Peyer's patch (tissue), 4 donors: ENCODE data around the gene CNTN5. TPM values are rescaled to one million over a fixed set of nuclear protein-coding genes. Genes with fewer than 3 reads are reported as not detected.

Experiments
- DNase-seq, 3 donors: peaks; one replicate each; pipeline ENCODE4 v3.0.0-alpha.2; 2017 to 2019
- H3K27ac ChIP-seq, 4 donors: fragments of 200-600 bp; sonication (generic); one replicate each; pipeline ENCODE4 v1.5.1; 2016 to 2019
- H3K27me3 ChIP-seq, 2 donors: fragments of 200-600 bp; sonication (generic); one replicate each; pipeline ENCODE4 v1.5.1; 2019
- H3K36me3 ChIP-seq, 3 donors: fragments of 200-600 bp; sonication (generic); one replicate each; pipeline ENCODE4 v1.5.1; 2016 to 2019
- H3K4me1 ChIP-seq, 4 donors: fragments of 200-600 bp; sonication (generic); one replicate each; pipeline ENCODE4 v1.5.1; 2016 to 2019
- H3K4me3 ChIP-seq, 4 donors: fragments of 200-600 bp; sonication (generic); 1 replicate in 3 of 4; 2 replicates in 1 of 4; pipeline ENCODE4 v1.5.1; 2016 to 2019; ENCODE audit warnings: mild to moderate bottlenecking in 1 of 4
- H3K9me3 ChIP-seq, 4 donors: fragments of 200-600 bp; sonication (generic); one replicate each; pipeline ENCODE4 v1.5.1; 2016 to 2019; ENCODE audit warnings: mild to moderate bottlenecking in 1 of 4
- POLR2A ChIP-seq, 2 donors: fragments of 450-650 bp; IDR thresholded peaks; one replicate each; pipeline ENCODE4 v1.5.1; 2017; ENCODE audit warnings: antibody characterized with exemption in 2 of 2, mild to moderate bottlenecking in 2 of 2, moderate library complexity in 2 of 2
- total RNA-seq, 4 donors: library from RNA; depleted of rRNA; stranded (reverse); fragments of >200 nt; gene quantifications; one replicate each; pipeline ENCODE4 v1.1.0, GENCODE V29; 2016
- TF ChIP-seq, protein P1 (sequence below), 6 experiments: fragments of 450-650 bp in 4 of 6; fragments of 200-600 bp in 2 of 6; sonication (generic) in 1 of 6; IDR thresholded peaks; one replicate each; pipeline ENCODE4 v1.5.1; 2017 to 2019; ENCODE audit warnings: antibody characterized with exemption in 6 of 6, mild to moderate bottlenecking in 3 of 6, moderate library complexity in 1 of 6

Gene CNTN5
- total RNA-seq, 4 donors from 2014 or later = not detected

DNA sequence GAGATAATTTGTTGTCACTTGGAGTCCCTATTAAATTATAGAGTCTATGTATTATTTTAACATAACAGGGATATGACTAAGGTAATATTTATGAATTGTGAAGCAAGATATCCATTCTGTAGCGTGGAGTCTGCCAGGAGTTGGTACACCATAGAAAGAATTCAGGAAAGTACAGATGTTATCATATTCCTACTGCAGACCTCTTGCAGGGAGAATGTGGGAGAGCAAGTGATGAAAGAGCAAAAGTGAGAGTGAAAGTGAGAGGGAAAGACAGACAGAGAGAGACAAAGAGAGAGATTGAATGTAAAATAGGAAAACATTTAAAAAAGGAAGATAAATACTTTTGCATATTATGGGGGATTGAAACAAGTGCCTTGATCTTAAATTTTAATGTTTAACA lies 468.8 kb downstream of the CNTN5 start:
- H3K36me3 ChIP-seq = no peaks in the 10 kb centered on the region
- no peaks in the 10 kb centered on the region for H3K9me3 ChIP-seq
- no peaks in the 10 kb centered on the region for H3K27me3 ChIP-seq
- H3K27ac ChIP-seq = no peak overlapping the region
- no peak overlapping the region for H3K4me3 ChIP-seq
- no peak for DNase-seq
- TF ChIP-seq, protein P1, sequence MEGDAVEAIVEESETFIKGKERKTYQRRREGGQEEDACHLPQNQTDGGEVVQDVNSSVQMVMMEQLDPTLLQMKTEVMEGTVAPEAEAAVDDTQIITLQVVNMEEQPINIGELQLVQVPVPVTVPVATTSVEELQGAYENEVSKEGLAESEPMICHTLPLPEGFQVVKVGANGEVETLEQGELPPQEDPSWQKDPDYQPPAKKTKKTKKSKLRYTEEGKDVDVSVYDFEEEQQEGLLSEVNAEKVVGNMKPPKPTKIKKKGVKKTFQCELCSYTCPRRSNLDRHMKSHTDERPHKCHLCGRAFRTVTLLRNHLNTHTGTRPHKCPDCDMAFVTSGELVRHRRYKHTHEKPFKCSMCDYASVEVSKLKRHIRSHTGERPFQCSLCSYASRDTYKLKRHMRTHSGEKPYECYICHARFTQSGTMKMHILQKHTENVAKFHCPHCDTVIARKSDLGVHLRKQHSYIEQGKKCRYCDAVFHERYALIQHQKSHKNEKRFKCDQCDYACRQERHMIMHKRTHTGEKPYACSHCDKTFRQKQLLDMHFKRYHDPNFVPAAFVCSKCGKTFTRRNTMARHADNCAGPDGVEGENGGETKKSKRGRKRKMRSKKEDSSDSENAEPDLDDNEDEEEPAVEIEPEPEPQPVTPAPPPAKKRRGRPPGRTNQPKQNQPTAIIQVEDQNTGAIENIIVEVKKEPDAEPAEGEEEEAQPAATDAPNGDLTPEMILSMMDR (IDR thresholded peaks at IDR 0.05) = no peak
- TF ChIP-seq POLR2A (IDR thresholded peaks at IDR 0.05) = no peak
- no peaks in the 10 kb centered on the region for H3K4me1 ChIP-seq

DNA sequence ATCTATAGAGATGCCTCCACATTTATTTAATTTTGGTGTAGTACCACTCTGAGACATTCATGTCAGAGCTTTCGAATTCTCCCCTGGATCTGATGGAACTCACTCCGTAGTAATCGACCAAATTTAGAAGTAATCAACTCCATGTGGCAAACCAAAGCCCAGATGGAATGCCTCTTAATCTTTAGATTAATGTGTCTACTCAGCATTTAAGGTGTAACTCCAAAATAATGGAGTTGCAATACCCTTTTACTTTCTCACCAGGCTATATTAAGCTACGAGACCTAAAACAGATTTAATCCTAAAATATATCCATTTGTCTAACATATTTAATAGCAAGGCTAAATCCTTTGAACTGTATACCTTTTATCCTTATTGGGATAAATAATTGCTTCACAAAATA lies 473.3 kb downstream of the CNTN5 start:
- no peak for TF ChIP-seq POLR2A (IDR thresholded peaks at IDR 0.05)
- TF ChIP-seq, protein P1 (IDR thresholded peaks at IDR 0.05) = no peak
- no peak for DNase-seq
- Histone ChIP-seq H3K27me3 (no peaks in the 10 kb centered on the region), H3K36me3 (no peaks in the 10 kb centered on the region), H3K4me3 (no peak overlapping the region), H3K9me3 (no peaks in the 10 kb centered on the region), H3K4me1 (no peaks in the 10 kb centered on the region), H3K27ac (no peak overlapping the region)

DNA sequence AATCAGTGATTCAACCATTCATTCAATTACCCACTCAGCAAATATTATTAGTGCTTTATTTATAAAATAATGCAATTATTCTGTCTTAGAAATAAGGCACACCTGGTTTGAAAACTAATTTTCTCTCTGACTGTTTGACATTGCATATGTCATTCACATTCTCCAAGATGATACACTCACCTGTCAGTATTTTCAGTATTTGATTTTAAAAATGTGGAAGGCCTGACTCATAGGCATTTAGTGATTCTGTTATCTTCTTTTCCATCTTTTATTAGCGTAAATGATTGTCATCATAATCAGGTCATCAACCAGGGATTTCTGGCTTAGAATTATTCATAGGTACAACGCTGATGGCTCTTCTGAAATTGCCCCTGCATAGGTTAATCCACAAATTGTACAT lies 480.9 kb downstream of the CNTN5 start:
- Histone ChIP-seq H3K9me3 (no peaks in the 10 kb centered on the region), H3K4me1 (no peaks in the 10 kb centered on the region), H3K27me3 (no peaks in the 10 kb centered on the region), H3K27ac (no peak overlapping the region), H3K4me3 (no peak overlapping the region), H3K36me3 (no peaks in the 10 kb centered on the region)
- no peak for DNase-seq
- TF ChIP-seq, protein P1 (IDR thresholded peaks at IDR 0.05) = no peak
- no peak for TF ChIP-seq POLR2A (IDR thresholded peaks at IDR 0.05)

DNA sequence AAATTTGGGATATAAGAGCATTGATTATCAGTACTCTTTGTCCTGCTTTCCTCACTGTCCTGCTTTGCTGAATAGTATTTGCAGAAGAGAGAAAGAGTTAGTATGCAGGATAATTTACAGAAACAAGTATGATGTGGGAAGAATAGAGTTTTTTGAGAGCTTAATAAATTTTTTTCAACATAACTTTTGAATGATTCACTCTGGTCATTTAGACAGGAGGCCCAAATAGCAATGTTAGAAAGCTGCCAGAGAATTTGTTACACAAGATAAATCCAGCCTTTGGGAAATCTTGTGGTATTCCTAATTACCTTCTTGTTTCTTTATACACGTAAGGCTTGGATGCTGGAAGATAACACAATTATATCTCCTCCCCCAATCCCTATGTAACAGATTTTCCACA lies 484.6 kb downstream of the CNTN5 start:
- Histone ChIP-seq H3K27me3 (no peaks in the 10 kb centered on the region), H3K27ac (no peak overlapping the region), H3K4me1 (no peaks in the 10 kb centered on the region), H3K9me3 (no peaks in the 10 kb centered on the region), H3K4me3 (no peak overlapping the region), H3K36me3 (no peaks in the 10 kb centered on the region)
- no peak for DNase-seq
- TF ChIP-seq POLR2A (IDR thresholded peaks at IDR 0.05) = no peak
- TF ChIP-seq, protein P1 (IDR thresholded peaks at IDR 0.05) = no peak

DNA sequence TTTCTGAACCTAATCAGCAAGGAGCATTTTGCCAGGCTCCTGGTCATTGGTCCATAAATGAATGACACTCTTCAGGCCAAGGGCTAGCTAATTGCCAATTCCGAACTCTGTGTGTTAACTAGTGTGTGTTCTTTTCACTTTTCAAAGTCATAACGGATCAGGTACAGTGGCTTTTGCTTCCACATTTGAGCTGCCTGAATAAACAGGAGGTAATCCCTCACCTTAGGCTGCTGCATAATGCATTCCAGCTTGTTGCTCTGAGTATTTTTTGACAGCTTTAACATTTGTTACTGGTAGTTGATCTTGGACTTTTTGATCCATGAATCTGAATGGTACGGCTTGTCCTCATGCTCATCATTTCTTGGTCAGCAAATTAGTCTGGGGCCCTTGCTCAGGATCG lies 485.1 kb downstream of the CNTN5 start:
- H3K27ac ChIP-seq = no peak overlapping the region
- H3K27me3 ChIP-seq = no peaks in the 10 kb centered on the region
- no peaks in the 10 kb centered on the region for H3K36me3 ChIP-seq
- H3K4me3 ChIP-seq = no peak overlapping the region
- no peak for DNase-seq
- H3K9me3 ChIP-seq = no peaks in the 10 kb centered on the region
- H3K4me1 ChIP-seq = no peaks in the 10 kb centered on the region
- no peak for TF ChIP-seq POLR2A (IDR thresholded peaks at IDR 0.05)
- TF ChIP-seq, protein P1 (IDR thresholded peaks at IDR 0.05) = no peak

DNA sequence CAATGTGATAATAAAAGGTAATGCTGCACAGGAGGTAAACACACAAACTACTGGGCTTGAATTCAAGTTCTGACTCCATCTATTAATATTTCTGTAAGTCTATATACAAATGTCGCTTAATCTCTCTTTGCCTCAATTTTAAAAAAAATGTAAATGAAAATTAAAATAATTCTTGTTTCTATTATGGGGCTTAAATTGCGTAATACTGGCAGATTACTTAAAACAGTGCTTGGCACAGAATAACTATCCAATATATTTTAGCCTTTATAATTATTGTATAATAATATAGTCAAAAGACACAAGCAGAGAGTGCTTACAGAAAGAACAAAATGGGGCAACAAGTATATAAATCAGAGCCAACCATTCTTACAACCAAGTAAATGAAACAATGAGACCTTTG lies 489.1 kb downstream of the CNTN5 start:
- H3K27ac ChIP-seq = no peak overlapping the region
- H3K9me3 ChIP-seq = no peaks in the 10 kb centered on the region
- no peaks in the 10 kb centered on the region for H3K27me3 ChIP-seq
- no peak for DNase-seq
- H3K4me3 ChIP-seq = no peak overlapping the region
- no peak for TF ChIP-seq POLR2A (IDR thresholded peaks at IDR 0.05)
- no peaks in the 10 kb centered on the region for H3K36me3 ChIP-seq
- no peaks in the 10 kb centered on the region for H3K4me1 ChIP-seq
